ENCODE results near the gene NDUFAF3.
A peak's percentile ranks its signal among the peaks of the same experiment; 100 is the strongest.

The NDUFAF3 gene

GRCh38 chr3:48991851-48992545 lies 29.9 kb upstream of the NDUFAF3 start:
- TF ChIP-seq, protein P1, sequence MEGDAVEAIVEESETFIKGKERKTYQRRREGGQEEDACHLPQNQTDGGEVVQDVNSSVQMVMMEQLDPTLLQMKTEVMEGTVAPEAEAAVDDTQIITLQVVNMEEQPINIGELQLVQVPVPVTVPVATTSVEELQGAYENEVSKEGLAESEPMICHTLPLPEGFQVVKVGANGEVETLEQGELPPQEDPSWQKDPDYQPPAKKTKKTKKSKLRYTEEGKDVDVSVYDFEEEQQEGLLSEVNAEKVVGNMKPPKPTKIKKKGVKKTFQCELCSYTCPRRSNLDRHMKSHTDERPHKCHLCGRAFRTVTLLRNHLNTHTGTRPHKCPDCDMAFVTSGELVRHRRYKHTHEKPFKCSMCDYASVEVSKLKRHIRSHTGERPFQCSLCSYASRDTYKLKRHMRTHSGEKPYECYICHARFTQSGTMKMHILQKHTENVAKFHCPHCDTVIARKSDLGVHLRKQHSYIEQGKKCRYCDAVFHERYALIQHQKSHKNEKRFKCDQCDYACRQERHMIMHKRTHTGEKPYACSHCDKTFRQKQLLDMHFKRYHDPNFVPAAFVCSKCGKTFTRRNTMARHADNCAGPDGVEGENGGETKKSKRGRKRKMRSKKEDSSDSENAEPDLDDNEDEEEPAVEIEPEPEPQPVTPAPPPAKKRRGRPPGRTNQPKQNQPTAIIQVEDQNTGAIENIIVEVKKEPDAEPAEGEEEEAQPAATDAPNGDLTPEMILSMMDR (conservative IDR thresholded peaks at IDR 0.05; ENCODE audit: low read depth, low read length): no peak
- DNase-seq (ENCODE audit: low read depth): no peak
- peak overlapping the region; percentile 77 for H3K4me3 ChIP-seq (ENCODE audit: low read length)

- H3K4me3 ChIP-seq (ENCODE audit: low read length): no peak overlapping the region
- TF ChIP-seq, protein P1 (conservative IDR thresholded peaks at IDR 0.05; ENCODE audit: low read depth, low read length): no peak
- no peak for DNase-seq (ENCODE audit: low read depth)
These were observed 28.1 kb upstream of the NDUFAF3 start for GRCh38 chr3:48993834-48994233.

- DNase-seq (ENCODE audit: low read depth): no peak
- TF ChIP-seq, protein P1 (conservative IDR thresholded peaks at IDR 0.05; ENCODE audit: low read depth, low read length): no peak
- no peak overlapping the region for H3K4me3 ChIP-seq (ENCODE audit: low read length)
These were observed 25.3 kb upstream of the NDUFAF3 start for GRCh38 chr3:48996640-48997039.

DNA sequence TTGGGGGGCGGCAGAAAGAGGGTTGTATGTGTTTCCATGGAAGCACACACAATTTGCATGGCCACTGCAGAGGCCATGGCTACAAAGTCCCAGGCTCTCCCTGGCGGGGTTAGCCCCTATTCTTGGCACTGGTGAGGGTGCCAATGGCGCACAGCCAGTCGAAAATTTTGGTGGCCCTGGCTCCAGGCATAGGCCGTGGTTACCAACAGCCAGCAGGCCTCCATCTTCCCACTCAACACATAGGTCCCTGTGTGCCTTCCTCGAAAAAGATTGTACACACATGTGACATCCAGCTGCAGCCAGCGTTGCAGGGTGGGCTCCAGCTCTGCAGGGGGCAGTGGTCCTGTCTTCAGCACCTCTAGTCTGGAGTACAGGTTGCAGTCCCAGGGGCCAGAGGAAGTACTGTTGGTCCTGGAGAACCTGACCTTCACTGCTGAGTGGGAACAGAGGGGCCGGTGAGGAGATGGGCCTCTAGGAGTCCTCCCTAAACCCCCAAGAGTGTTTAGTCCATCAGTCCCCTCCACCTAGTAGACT lies 24.8 kb upstream of the NDUFAF3 start:
- no peak overlapping the region for H3K4me3 ChIP-seq (ENCODE audit: low read length)
- TF ChIP-seq, protein P1 (conservative IDR thresholded peaks at IDR 0.05; ENCODE audit: low read depth, low read length): peak; percentile 10
- no peak for DNase-seq (ENCODE audit: low read depth)

DNA sequence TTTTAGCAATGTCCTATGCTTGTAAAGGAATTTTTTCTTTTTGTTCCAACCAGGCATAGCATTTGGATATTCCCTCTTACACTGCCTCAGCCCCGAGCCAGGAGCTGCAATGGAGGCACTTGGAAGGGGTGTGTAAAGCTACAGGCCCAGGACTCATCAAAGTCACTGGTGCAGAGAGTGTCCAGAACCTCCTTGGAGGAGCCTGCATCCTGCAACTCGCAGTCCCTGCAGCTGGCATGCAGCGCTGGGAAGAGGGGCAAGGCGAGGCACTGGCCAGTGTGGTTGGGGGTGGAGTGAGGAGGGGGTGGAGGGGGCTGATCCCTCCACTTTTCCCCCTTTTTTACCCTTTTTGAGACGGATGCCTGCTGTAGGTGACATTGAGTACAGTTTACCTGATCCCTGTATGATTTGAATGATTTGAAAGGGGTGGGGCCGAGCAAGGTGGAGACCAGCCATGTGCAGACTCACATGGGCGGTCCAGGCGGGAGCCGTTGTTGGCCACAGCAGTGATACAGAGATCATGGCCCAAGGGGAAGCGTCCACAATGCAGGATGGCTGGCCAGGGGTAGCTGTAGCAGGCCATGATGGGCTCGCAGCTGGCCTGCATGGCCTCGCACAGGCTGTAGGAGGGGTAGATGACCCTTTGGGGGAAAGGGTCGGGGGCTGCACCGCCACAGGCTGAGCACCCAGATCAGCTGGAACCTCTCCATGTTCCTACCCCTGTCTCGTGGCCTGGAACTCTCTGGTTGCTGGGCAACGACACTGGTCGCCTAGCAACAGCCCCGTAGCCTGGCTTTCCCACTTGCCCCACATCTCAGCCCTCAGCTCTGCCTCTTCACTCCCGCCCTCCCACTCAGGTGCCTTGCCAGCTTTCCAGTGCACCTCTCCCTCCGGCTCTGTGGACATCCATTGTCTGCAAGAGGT lies 23.9 kb upstream of the NDUFAF3 start:
- no peak for DNase-seq (ENCODE audit: low read depth)
- H3K4me3 ChIP-seq (ENCODE audit: low read length): no peak overlapping the region
- TF ChIP-seq, protein P1 (conservative IDR thresholded peaks at IDR 0.05; ENCODE audit: low read depth, low read length): no peak

- H3K4me3 ChIP-seq (ENCODE audit: low read length): no peak overlapping the region
- no peak for DNase-seq (ENCODE audit: low read depth)
- TF ChIP-seq, protein P1 (conservative IDR thresholded peaks at IDR 0.05; ENCODE audit: low read depth, low read length): no peak
These were observed 22.6 kb upstream of the NDUFAF3 start for GRCh38 chr3:48999085-48999858.

Data from retinal pigment epithelial cell (primary cell).